Measurements from ENCODE around the gene ZFYVE28. TPM values are rescaled to one million over a fixed set of nuclear protein-coding genes. Genes with fewer than 3 reads are reported as not detected.

Gene ZFYVE28
- total and polyA plus RNA-seq, 12 donors: 4.3 to 24.6 (median 16.0) TPM

GRCh38 chr4:2304321-2304876, 114.0 kb downstream of the ZFYVE28 start:
- Histone ChIP-seq H3K9me3 (replicated peaks in 1 of 3) (no peaks in the 10 kb centered on the region), H3K27ac (no peak overlapping the region), H3K36me3 (replicated peaks in 1 of 2) (no peaks in the 10 kb centered on the region), H3K4me3 (no peak overlapping the region), H3K4me1 (replicated peaks in 1 of 2) (no peaks in the 10 kb centered on the region), H3K27me3 (no peaks in the 10 kb centered on the region)
- WGBS, 4 donors: 92 to 98% (median 96%) methylated on average over 17 to 32 of the region's 32 CpGs
- intact Hi-C loops (cut with DNase I): no loop called here
- DNase-seq: no peak
- no peak for TF ChIP-seq CTCF (IDR thresholded peaks at IDR 0.05)
- TF ChIP-seq POLR2A (IDR thresholded peaks at IDR 0.05): no peak

DNA sequence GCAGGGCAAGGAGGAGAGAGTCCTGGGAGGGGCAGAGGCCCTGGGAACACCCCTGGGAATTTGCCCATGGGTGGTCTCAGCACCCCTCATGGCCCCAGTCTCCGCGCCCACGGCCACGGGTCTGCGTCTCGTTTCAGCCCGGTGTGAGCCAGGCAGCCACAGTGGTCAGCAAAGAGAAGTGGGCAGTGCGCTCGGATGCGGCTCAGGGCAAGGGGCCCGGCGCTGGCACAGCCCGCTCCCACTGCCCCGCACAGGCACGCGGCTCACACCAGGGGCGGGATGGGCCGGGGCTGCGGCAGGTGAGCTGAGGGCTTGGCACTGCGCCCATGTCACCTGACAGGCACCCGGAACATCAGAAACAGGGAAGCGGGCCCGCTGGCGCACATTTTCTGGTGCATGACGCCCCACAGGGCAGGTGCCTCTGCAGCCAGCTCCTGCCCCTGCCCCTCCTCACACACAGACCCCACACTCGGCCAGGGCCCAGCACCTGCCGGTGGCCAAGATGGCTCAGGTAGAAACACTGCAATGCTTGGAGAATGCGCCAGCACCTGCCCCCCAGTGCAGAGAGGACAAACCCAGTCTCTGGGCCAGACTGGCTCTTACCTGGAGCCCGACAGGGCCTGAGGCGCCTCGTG, 114.6 kb downstream of the ZFYVE28 start:
- peak in 2 of 7 donors; percentile 19 to 37 for DNase-seq
- H3K36me3 ChIP-seq (replicated peaks in 1 of 2): no peaks in the 10 kb centered on the region
- H3K9me3 ChIP-seq (replicated peaks in 1 of 3): no peaks in the 10 kb centered on the region
- no peaks in the 10 kb centered on the region for H3K27me3 ChIP-seq
- intact Hi-C loops (cut with DNase I): no loop called here
- H3K4me1 ChIP-seq (replicated peaks in 1 of 2): no peaks in the 10 kb centered on the region
- no peak overlapping the region for H3K4me3 ChIP-seq
- no peak overlapping the region for H3K27ac ChIP-seq
- 81 to 100% (median 90%) methylated on average over 3 to 31 of the region's 31 CpGs for WGBS, 4 donors
- no peak for TF ChIP-seq POLR2A (IDR thresholded peaks at IDR 0.05)
- TF ChIP-seq CTCF (IDR thresholded peaks at IDR 0.05): no peak

- no peaks in the 10 kb centered on the region for H3K9me3 ChIP-seq (replicated peaks in 1 of 3)
- DNase-seq: peak in 1 of 7 donors; percentile 24
- intact Hi-C loops (cut with DNase I): no loop called here
- H3K27me3 ChIP-seq: no peaks in the 10 kb centered on the region
- no peak overlapping the region for H3K27ac ChIP-seq
- H3K36me3 ChIP-seq (replicated peaks in 1 of 2): no peaks in the 10 kb centered on the region
- H3K4me3 ChIP-seq: no peak overlapping the region
- no peak for TF ChIP-seq POLR2A (IDR thresholded peaks at IDR 0.05)
- no peak for TF ChIP-seq CTCF (IDR thresholded peaks at IDR 0.05)
- WGBS, 4 donors: 91 to 96% (median 94%) methylated on average over 12 to 19 of the region's 19 CpGs
- peaks cover 0 to 4% of the 10 kb centered on the region in 2 donors for H3K4me1 ChIP-seq (replicated peaks in 1 of 2)
Observed at GRCh38 chr4:2303121-2303685, 115.2 kb downstream of the ZFYVE28 start.

DNA sequence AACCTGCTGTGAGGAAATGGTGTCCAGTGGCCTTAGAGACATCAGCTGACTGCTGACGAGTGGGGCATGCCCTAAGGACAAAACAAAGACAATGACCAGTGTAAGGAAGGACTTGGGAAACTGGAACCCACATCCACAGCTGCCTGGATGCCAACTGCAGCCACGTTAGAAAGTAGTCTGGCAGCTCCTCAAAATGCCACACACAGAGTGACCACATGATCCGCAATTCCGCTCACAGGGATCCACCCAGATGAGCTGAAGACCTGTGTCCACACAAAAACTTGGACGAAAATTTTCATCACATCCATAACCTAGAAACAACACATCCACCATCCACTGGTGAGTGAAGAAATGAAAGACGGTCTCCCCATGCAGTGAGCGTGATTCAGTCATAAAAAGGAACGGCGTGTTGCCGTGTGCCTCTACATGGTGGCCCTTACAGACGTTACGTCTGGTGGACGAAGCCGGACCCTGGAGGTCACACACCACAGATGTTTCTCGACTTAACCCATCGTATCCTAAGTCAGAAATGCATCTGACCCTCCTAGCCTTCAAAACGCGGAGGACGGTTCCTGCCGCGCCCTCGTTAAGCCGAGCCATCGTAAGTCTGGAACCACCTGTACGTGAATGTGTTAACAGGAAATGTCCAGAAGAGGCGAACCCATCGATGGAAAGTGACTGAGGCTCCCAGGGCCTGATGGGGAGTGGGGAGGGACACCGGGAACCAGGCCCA, 115.9 kb downstream of the ZFYVE28 start:
- no peak overlapping the region for H3K4me3 ChIP-seq
- H3K27ac ChIP-seq: no peak overlapping the region
- intact Hi-C loops (cut with DNase I): no loop called here
- peak in 1 of 7 donors; percentile 48 for DNase-seq
- H3K4me1 ChIP-seq (replicated peaks in 1 of 2): peaks cover 0 to 4% of the 10 kb centered on the region in 2 donors
- H3K27me3 ChIP-seq: no peaks in the 10 kb centered on the region
- no peaks in the 10 kb centered on the region for H3K36me3 ChIP-seq (replicated peaks in 1 of 2)
- no peaks in the 10 kb centered on the region for H3K9me3 ChIP-seq (replicated peaks in 1 of 3)
- WGBS, 4 donors: 94 to 96% (median 96%) methylated on average over 27 to 28 of the region's 28 CpGs
- TF ChIP-seq CTCF (IDR thresholded peaks at IDR 0.05) (no peak), POLR2A (IDR thresholded peaks at IDR 0.05) (no peak)

All from adrenal gland (tissue), 12 donors.